Astrocyte (in vitro differentiated cells and primary cell): ENCODE results near the gene SRM. TPM values are rescaled to one million over a fixed set of nuclear protein-coding genes. Genes with fewer than 3 reads are reported as not detected.
A peak's percentile ranks its signal among the peaks of the same experiment; 100 is the strongest.
"Not testable (repeated sequence)": the region's sequence is repeated elsewhere in the genome, so short reads cannot be mapped to it uniquely, and the experiment has no call there.

Experiments
- DNase-seq: peaks from one replicate; pipeline ENCODE4 v3.0.0-alpha.2; 2010; ENCODE audit warnings: low read depth
- FAIRE-seq: peaks from 2 replicates; lab custom pipeline; 2011; peaks lifted over from hg19 to GRCh38; lab: Jason Lieb, UNC
- H2AFZ ChIP-seq: 2 replicates; pipeline ENCODE4 v1.6.0; 2012; ENCODE audit warnings: low read depth, low read length, inconsistent platforms
- H3K27ac ChIP-seq: 2 replicates; pipeline ENCODE4 v1.5.1; 2011; ENCODE audit warnings: low read depth, low read length, inconsistent platforms
- H3K27me3 ChIP-seq: 2 replicates; pipeline ENCODE4 v1.6.0; 2011; ENCODE audit warnings: low read length, inconsistent platforms; ENCODE audit not compliant: insufficient read depth
- H3K36me3 ChIP-seq: 2 replicates; pipeline ENCODE4 v1.5.1; 2011; ENCODE audit warnings: low read length, inconsistent platforms; ENCODE audit not compliant: insufficient read depth
- H3K4me1 ChIP-seq: 2 replicates; pipeline ENCODE4 v1.5.1; 2011; ENCODE audit warnings: low read length, inconsistent platforms; ENCODE audit not compliant: insufficient read depth
- H3K4me2 ChIP-seq: 2 replicates; pipeline ENCODE4 v1.6.0; 2012; ENCODE audit warnings: low read length, inconsistent platforms
- H3K4me3 ChIP-seq: 2 replicates; pipeline ENCODE4 v1.5.1; 2011; ENCODE audit warnings: low read depth, mild to moderate bottlenecking, low read length, inconsistent platforms; ENCODE audit not compliant: insufficient read depth
- H3K79me2 ChIP-seq: 2 replicates; pipeline ENCODE4 v1.6.0; 2012; ENCODE audit warnings: mild to moderate bottlenecking, low read length, inconsistent platforms; ENCODE audit not compliant: insufficient read depth
- H3K9ac ChIP-seq: 2 replicates; pipeline ENCODE4 v1.6.0; 2012; ENCODE audit warnings: mild to moderate bottlenecking, low read length, inconsistent platforms
- H3K9me3 ChIP-seq: 2 replicates; pipeline ENCODE4 v1.5.1; 2012; ENCODE audit warnings: low read depth, mild to moderate bottlenecking, low read length, inconsistent platforms; ENCODE audit not compliant: insufficient read depth
- H4K20me1 ChIP-seq: 2 replicates; pipeline ENCODE4 v1.6.0; 2012; ENCODE audit warnings: low read length, inconsistent platforms; ENCODE audit not compliant: insufficient read depth
- H3K27ac Mint-ChIP-seq: one replicate; pipeline ENCODE4 v1.8.0; 2021; ENCODE audit warnings: mild to moderate bottlenecking, mixed read lengths; ENCODE audit not compliant: unreplicated experiment
- H3K27me3 Mint-ChIP-seq: one replicate; pipeline ENCODE4 v1.8.0; 2021; ENCODE audit warnings: low read depth, mixed read lengths; ENCODE audit not compliant: unreplicated experiment
- H3K36me3 Mint-ChIP-seq: one replicate; pipeline ENCODE4 v1.8.0; 2021; ENCODE audit warnings: low read depth, mixed read lengths; ENCODE audit not compliant: unreplicated experiment
- H3K4me1 Mint-ChIP-seq: one replicate; pipeline ENCODE4 v1.8.0; 2021; ENCODE audit warnings: low read depth, mixed read lengths; ENCODE audit not compliant: unreplicated experiment
- H3K4me3 Mint-ChIP-seq: one replicate; pipeline ENCODE4 v1.8.0; 2021; ENCODE audit warnings: mild to moderate bottlenecking, moderate library complexity, mixed read lengths; ENCODE audit not compliant: unreplicated experiment
- H3K9me3 Mint-ChIP-seq: one replicate; pipeline ENCODE4 v1.8.0; 2021; ENCODE audit warnings: mild to moderate bottlenecking, mixed read lengths; ENCODE audit not compliant: unreplicated experiment
- CTCF ChIP-seq: IDR thresholded peaks from 2 replicates; pipeline ENCODE4 v1.5.1; 2011; ENCODE audit warnings: low read depth, mild to moderate bottlenecking, inconsistent platforms, low read length, moderate library complexity; ENCODE audit not compliant: insufficient read depth
- EZH2 ChIP-seq: IDR thresholded peaks from 2 replicates; pipeline ENCODE4 v1.6.1; 2012; ENCODE audit warnings: mild to moderate bottlenecking, low read length, inconsistent platforms; ENCODE audit not compliant: insufficient read depth
- total RNA-seq: library from RNA; stranded (reverse); gene quantifications from 2 replicates; pipeline ENCODE4 v1.2.1, GENCODE V29; 2021

The SRM gene
- total RNA-seq, 1 donor from 2014 or later, result 225 TPM

- Histone ChIP-seq H2AFZ (peak overlapping the region; percentile 89), H4K20me1 (no peaks in the 10 kb centered on the region), H3K9ac (peak overlapping the region; percentile 96), H3K36me3 (peaks cover 4% of the 10 kb centered on the region), H3K27me3 (no peaks in the 10 kb centered on the region), H3K4me2 (peak overlapping the region; percentile 89), H3K9me3 (no peaks in the 10 kb centered on the region), H3K79me2 (peaks cover 20% of the 10 kb centered on the region), H3K27ac (peak overlapping the region; percentile 90), H3K4me3 (peak overlapping the region; percentile 91), H3K4me1 (peaks cover 3% of the 10 kb centered on the region)
- DNase-seq (no peak), FAIRE-seq (no peak)
- peaks cover 7% of the 10 kb centered on the region for H3K4me1 Mint-ChIP-seq
- no peak for TF ChIP-seq EZH2
- TF ChIP-seq CTCF, result no peak
- no peaks in the 10 kb centered on the region for H3K9me3 Mint-ChIP-seq
- H3K4me3 Mint-ChIP-seq, result peak overlapping the region; percentile 97
- H3K27me3 Mint-ChIP-seq, result no peaks in the 10 kb centered on the region
- H3K36me3 Mint-ChIP-seq, result peaks cover 2% of the 10 kb centered on the region
- peak overlapping the region; percentile 96 for H3K27ac Mint-ChIP-seq
Observed at GRCh38 chr1:11100149-11100493, 40.3 kb upstream of the SRM start.

GRCh38 chr1:11099310-11100148 is 39.7 kb upstream of the SRM start, which contains the start of gene EXOSC10:
Gene EXOSC10, minus strand, starts transcription at chr1:11099869. Its CDS starts 38 bp downstream, at chr1:11099831.
- H3K36me3 Mint-ChIP-seq, result peaks cover 2% of the 10 kb centered on the region
- Histone ChIP-seq H3K27me3 (no peaks in the 10 kb centered on the region), H3K27ac (peak within 1 kb of the TSS; percentile 90), H3K9me3 (no peaks in the 10 kb centered on the region), H3K4me3 (peak within 1 kb of the TSS; percentile 91), H3K4me1 (peaks cover 3% of the 10 kb centered on the region), H3K9ac (peak within 1 kb of the TSS; percentile 96), H3K4me2 (peak within 1 kb of the TSS; percentile 89), H2AFZ (peak within 1 kb of the TSS; percentile 89), H3K79me2 (peaks cover 20% of the 10 kb centered on the region), H3K36me3 (peaks cover 4% of the 10 kb centered on the region), H4K20me1 (no peaks in the 10 kb centered on the region)
- H3K27me3 Mint-ChIP-seq, result no peaks in the 10 kb centered on the region
- H3K27ac Mint-ChIP-seq, result peak within 1 kb of the TSS; percentile 96
- DNase-seq, result peak; percentile 54
- no peaks in the 10 kb centered on the region for H3K9me3 Mint-ChIP-seq
- no peak for FAIRE-seq
- peak within 1 kb of the TSS; percentile 97 for H3K4me3 Mint-ChIP-seq
- no peak for TF ChIP-seq EZH2
- TF ChIP-seq CTCF, result no peak
- peaks cover 7% of the 10 kb centered on the region for H3K4me1 Mint-ChIP-seq

GRCh38 chr1:11098931-11099309 is 39.1 kb upstream of the SRM start:
- H3K27me3 ChIP-seq, result no peaks in the 10 kb centered on the region
- peak overlapping the region; percentile 96 for H3K9ac ChIP-seq
- DNase-seq (no peak), FAIRE-seq (no peak)
- no peaks in the 10 kb centered on the region for H3K9me3 ChIP-seq
- peaks cover 2% of the 10 kb centered on the region for H3K36me3 Mint-ChIP-seq
- peak overlapping the region; percentile 97 for H3K4me3 Mint-ChIP-seq
- H4K20me1 ChIP-seq, result no peaks in the 10 kb centered on the region
- peak overlapping the region; percentile 90 for H3K27ac ChIP-seq
- peaks cover 7% of the 10 kb centered on the region for H3K4me1 Mint-ChIP-seq
- no peaks in the 10 kb centered on the region for H3K9me3 Mint-ChIP-seq
- H3K79me2 ChIP-seq, result peaks cover 20% of the 10 kb centered on the region
- peaks cover 3% of the 10 kb centered on the region for H3K4me1 ChIP-seq
- no peaks in the 10 kb centered on the region for H3K27me3 Mint-ChIP-seq
- H2AFZ ChIP-seq, result peak overlapping the region; percentile 89
- H3K4me3 ChIP-seq, result peak overlapping the region; percentile 91
- peak overlapping the region; percentile 83 for H3K27ac Mint-ChIP-seq
- peaks cover 4% of the 10 kb centered on the region for H3K36me3 ChIP-seq
- peak overlapping the region; percentile 89 for H3K4me2 ChIP-seq
- TF ChIP-seq EZH2, result no peak
- no peak for TF ChIP-seq CTCF

- H3K36me3 ChIP-seq, result peaks cover 51% of the 10 kb centered on the region
- not testable (repeated sequence) for H3K27me3 Mint-ChIP-seq, FAIRE-seq
Observed at GRCh38 chr1:11083784-11084183, 24.0 kb upstream of the SRM start.

More at GRCh38 chr1:11083784-11084183, 24.0 kb upstream of the SRM start:
- H3K4me1 Mint-ChIP-seq, H3K9ac ChIP-seq, H3K4me3 ChIP-seq, H3K27ac ChIP-seq, H3K9me3 Mint-ChIP-seq, H3K4me1 ChIP-seq, H3K4me2 ChIP-seq, H3K27ac Mint-ChIP-seq, H3K4me3 Mint-ChIP-seq, H3K79me2 ChIP-seq, H3K9me3 ChIP-seq, DNase-seq, H2AFZ ChIP-seq, H3K27me3 ChIP-seq: not testable (repeated sequence)
- H4K20me1 ChIP-seq, result peaks cover 11% of the 10 kb centered on the region
- peaks cover 33% of the 10 kb centered on the region for H3K36me3 Mint-ChIP-seq
